GM19463 (cell line): Measurements from ENCODE around the gene CUEDC1.
"Not testable (repeated sequence)": the region's sequence is repeated elsewhere in the genome, so short reads cannot be mapped to it uniquely, and the experiment has no call there.

ENCODE experiments used
- ATAC-seq: cut with Tn5 transposase; IDR thresholded peaks from one replicate; pipeline ENCODE4 v1.9.1; 2021; ENCODE audit warnings: mild to moderate bottlenecking, moderate library complexity; ENCODE audit not compliant: unreplicated experiment

CUEDC1 gene

GRCh38 chr17:57846056-57846945 lies 108.9 kb downstream of the CUEDC1 start:
- ATAC-seq: not testable (repeated sequence)

GRCh38 chr17:57842280-57842679 lies 112.9 kb downstream of the CUEDC1 start:
- no peak for ATAC-seq

GRCh38 chr17:57839571-57839923 lies 115.7 kb downstream of the CUEDC1 start:
- ATAC-seq: no peak

GRCh38 chr17:57838857-57839570 lies 116.2 kb downstream of the CUEDC1 start:
- ATAC-seq: no peak

GRCh38 chr17:57838453-57838852 lies 116.8 kb downstream of the CUEDC1 start:
- no peak for ATAC-seq

- no peak for ATAC-seq
These were observed 119.8 kb downstream of the CUEDC1 start for GRCh38 chr17:57835333-57835900.

GRCh38 chr17:57834146-57834741 lies 121.0 kb downstream of the CUEDC1 start:
- ATAC-seq: no peak

- ATAC-seq: no peak
These were observed 121.9 kb downstream of the CUEDC1 start for GRCh38 chr17:57833179-57833939.

- no peak for ATAC-seq
These were observed 122.7 kb downstream of the CUEDC1 start for GRCh38 chr17:57832314-57833178.

- ATAC-seq: no peak
These were observed 124.3 kb downstream of the CUEDC1 start for GRCh38 chr17:57830880-57831279.

- ATAC-seq: no peak
These were observed 131.5 kb downstream of the CUEDC1 start for GRCh38 chr17:57823469-57824401.

GRCh38 chr17:57819867-57820266 lies 135.3 kb downstream of the CUEDC1 start:
- no peak for ATAC-seq

- ATAC-seq: no peak
These were observed 135.9 kb downstream of the CUEDC1 start for GRCh38 chr17:57819285-57819684.

GRCh38 chr17:57818066-57818465 lies 137.1 kb downstream of the CUEDC1 start:
- no peak for ATAC-seq

- ATAC-seq: no peak
These were observed 137.9 kb downstream of the CUEDC1 start for GRCh38 chr17:57817299-57817698.

- no peak for ATAC-seq
These were observed 140.8 kb downstream of the CUEDC1 start for GRCh38 chr17:57814421-57814820.

GRCh38 chr17:57811638-57812280 lies 143.5 kb downstream of the CUEDC1 start:
- ATAC-seq: no peak
